Measurements from ENCODE around the gene ZNF714.

ZNF714 gene

DNA sequence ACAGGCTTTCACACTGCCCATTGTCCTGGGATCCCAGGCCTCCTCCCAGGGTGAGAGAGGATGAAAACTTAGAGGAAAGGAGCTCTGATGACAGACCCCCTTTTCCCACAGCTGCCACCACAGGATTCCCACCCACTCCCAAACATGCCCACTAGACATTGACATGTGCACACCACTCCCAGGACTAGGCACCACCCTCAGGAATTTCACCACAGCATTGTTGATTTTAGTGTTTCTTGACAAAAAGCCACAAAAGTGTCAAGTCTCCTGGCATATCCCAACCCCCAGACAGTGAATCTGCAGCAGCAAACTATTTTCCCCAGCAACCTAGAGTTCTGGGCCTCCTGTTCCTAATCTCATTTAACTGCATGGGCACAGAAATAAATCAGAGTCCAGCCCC lies 10.1 kb downstream of the ZNF714 start:
- no peaks in the 10 kb centered on the region for H3K27me3 ChIP-seq (ENCODE audit: low read depth, low read length)
- H3K4me1 ChIP-seq (ENCODE audit: low read length) = no peaks in the 10 kb centered on the region
- no peak overlapping the region for H3K4me3 ChIP-seq (ENCODE audit: low read length)
- no peak overlapping the region for H2AFZ ChIP-seq (ENCODE audit: low read depth, low read length)
- H3K9ac ChIP-seq (ENCODE audit: low read length) = no peak overlapping the region
- no peak overlapping the region for H3K27ac ChIP-seq (ENCODE audit: low read length)
- no peaks in the 10 kb centered on the region for H4K20me1 ChIP-seq (ENCODE audit: insufficient read depth, low read length)
- H3K79me2 ChIP-seq (ENCODE audit: low read length) = no peaks in the 10 kb centered on the region
- H3K9me3 ChIP-seq (ENCODE audit: insufficient read depth, low read length) = no peaks in the 10 kb centered on the region
- peaks cover 6% of the 10 kb centered on the region for H3K36me3 ChIP-seq (replicated peaks; ENCODE audit: low read depth, low read length)
- TF ChIP-seq, protein P1, sequence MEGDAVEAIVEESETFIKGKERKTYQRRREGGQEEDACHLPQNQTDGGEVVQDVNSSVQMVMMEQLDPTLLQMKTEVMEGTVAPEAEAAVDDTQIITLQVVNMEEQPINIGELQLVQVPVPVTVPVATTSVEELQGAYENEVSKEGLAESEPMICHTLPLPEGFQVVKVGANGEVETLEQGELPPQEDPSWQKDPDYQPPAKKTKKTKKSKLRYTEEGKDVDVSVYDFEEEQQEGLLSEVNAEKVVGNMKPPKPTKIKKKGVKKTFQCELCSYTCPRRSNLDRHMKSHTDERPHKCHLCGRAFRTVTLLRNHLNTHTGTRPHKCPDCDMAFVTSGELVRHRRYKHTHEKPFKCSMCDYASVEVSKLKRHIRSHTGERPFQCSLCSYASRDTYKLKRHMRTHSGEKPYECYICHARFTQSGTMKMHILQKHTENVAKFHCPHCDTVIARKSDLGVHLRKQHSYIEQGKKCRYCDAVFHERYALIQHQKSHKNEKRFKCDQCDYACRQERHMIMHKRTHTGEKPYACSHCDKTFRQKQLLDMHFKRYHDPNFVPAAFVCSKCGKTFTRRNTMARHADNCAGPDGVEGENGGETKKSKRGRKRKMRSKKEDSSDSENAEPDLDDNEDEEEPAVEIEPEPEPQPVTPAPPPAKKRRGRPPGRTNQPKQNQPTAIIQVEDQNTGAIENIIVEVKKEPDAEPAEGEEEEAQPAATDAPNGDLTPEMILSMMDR (IDR thresholded peaks at IDR 0.05; ENCODE audit: low read depth, low read length) = no peak
- no peak for TF ChIP-seq EZH2phosphoT487 (IDR thresholded peaks at IDR 0.05; ENCODE audit: low read depth)
- H3K4me2 ChIP-seq (ENCODE audit: low read length) = no peak overlapping the region

DNA sequence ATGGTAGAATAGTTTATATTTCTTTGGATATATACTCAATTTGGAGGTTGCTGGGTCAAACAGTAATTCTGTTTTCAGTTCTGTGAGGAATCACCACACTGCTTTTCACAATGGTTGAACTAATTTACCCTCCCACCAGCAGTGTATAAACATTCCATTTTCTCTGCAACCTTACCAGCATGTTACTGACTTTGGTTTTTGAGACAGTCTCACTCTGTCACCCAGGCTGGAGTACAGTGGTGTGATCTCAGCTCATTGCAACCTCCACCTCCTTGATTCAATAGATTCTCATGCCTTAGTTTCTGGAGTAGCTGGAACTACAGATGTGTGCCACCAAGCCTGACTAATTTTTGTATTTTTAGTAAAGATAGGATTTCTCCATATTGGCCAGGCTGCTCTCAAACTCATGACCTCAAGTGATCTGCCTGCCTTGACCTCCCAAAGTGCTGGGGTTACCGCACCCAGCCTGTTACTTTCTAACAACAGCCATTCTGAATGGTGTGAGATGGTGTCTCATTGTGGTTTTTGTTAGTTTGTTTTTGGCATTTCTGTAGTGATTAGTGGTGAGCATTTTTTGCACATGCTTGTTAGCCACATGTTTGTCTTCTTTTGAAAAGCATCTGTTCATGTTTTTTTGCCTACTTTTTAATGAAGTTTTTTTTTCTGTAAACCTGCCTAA lies 12.5 kb downstream of the ZNF714 start:
- H3K4me2 ChIP-seq (ENCODE audit: low read length) = no peak overlapping the region
- no peaks in the 10 kb centered on the region for H4K20me1 ChIP-seq (ENCODE audit: insufficient read depth, low read length)
- no peaks in the 10 kb centered on the region for H3K9me3 ChIP-seq (ENCODE audit: insufficient read depth, low read length)
- no peaks in the 10 kb centered on the region for H3K4me1 ChIP-seq (ENCODE audit: low read length)
- H3K27ac ChIP-seq (ENCODE audit: low read length) = no peak overlapping the region
- peaks cover 12% of the 10 kb centered on the region for H3K36me3 ChIP-seq (replicated peaks; ENCODE audit: low read depth, low read length)
- no peak overlapping the region for H3K9ac ChIP-seq (ENCODE audit: low read length)
- no peaks in the 10 kb centered on the region for H3K79me2 ChIP-seq (ENCODE audit: low read length)
- no peaks in the 10 kb centered on the region for H3K27me3 ChIP-seq (ENCODE audit: low read depth, low read length)
- H3K4me3 ChIP-seq (ENCODE audit: low read length) = no peak overlapping the region
- no peak overlapping the region for H2AFZ ChIP-seq (ENCODE audit: low read depth, low read length)
- no peak for TF ChIP-seq EZH2phosphoT487 (IDR thresholded peaks at IDR 0.05; ENCODE audit: low read depth)
- TF ChIP-seq, protein P1 (IDR thresholded peaks at IDR 0.05; ENCODE audit: low read depth, low read length) = no peak

DNA sequence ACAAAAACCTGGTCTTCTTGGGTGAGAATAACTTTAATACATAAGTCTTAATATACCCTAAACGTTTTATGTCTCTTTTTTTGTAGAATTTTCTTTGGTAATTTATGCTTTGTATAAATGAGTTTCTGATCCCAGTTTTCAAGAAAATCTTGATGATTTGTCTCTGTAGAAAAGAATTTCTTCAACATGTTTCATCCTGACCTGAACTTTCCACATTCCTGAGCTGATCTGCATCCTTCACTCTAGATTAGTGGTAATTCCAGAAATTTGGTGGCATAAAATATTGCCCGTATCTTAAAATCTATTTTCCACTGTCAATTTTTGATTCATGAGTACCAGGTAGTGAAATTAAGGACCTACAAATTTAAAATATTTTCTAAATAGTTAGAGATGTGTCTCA lies 16.3 kb downstream of the ZNF714 start:
- H3K4me2 ChIP-seq (ENCODE audit: low read length) = no peak overlapping the region
- H3K4me1 ChIP-seq (ENCODE audit: low read length) = no peaks in the 10 kb centered on the region
- TF ChIP-seq, protein P1 (IDR thresholded peaks at IDR 0.05; ENCODE audit: low read depth, low read length) = no peak
- TF ChIP-seq EZH2phosphoT487 (IDR thresholded peaks at IDR 0.05; ENCODE audit: low read depth) = no peak
- no peak overlapping the region for H3K27ac ChIP-seq (ENCODE audit: low read length)
- H3K36me3 ChIP-seq (replicated peaks; ENCODE audit: low read depth, low read length) = peaks cover 8% of the 10 kb centered on the region
- H4K20me1 ChIP-seq (ENCODE audit: insufficient read depth, low read length) = no peaks in the 10 kb centered on the region
- H3K9me3 ChIP-seq (ENCODE audit: insufficient read depth, low read length) = no peaks in the 10 kb centered on the region
- no peak overlapping the region for H2AFZ ChIP-seq (ENCODE audit: low read depth, low read length)
- H3K4me3 ChIP-seq (ENCODE audit: low read length) = no peak overlapping the region
- no peak overlapping the region for H3K9ac ChIP-seq (ENCODE audit: low read length)
- no peaks in the 10 kb centered on the region for H3K27me3 ChIP-seq (ENCODE audit: low read depth, low read length)
- H3K79me2 ChIP-seq (ENCODE audit: low read length) = no peaks in the 10 kb centered on the region

DNA sequence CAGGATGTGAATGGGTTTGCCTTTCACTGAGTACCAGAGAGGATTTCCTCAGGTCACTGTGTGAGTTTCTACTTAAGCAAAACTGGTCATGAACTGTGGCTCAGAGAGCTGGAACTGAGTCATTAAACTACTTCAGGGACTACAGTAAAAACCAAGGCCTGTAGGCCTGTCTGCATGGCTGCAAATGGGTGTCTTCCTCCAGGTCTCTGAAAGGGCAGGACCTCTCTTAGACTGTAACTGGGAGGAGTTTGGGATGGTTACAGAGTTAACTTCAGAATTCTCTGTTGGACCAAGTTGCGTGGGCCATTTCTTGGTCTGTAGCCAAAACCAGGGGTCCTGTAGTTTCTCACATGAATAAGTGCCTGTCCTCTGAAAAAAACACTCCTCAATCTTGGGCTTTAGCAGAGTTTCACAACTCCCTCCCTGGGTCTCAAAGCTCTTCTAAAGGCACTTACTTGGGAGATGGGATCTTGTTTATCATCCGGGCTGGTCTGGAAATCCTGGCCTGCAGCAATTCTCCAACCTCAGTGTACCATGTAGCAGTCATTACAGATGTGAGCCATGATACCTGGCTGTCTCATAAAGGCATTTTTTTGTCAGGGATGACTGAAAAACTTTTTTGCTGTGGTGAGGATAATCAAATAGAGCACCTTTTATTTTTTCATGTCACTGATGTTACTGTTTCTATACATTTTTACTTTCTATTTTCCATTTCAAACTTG lies 19.7 kb downstream of the ZNF714 start:
- H4K20me1 ChIP-seq (ENCODE audit: insufficient read depth, low read length) = no peaks in the 10 kb centered on the region
- TF ChIP-seq, protein P1 (IDR thresholded peaks at IDR 0.05; ENCODE audit: low read depth, low read length) = no peak
- no peak for TF ChIP-seq EZH2phosphoT487 (IDR thresholded peaks at IDR 0.05; ENCODE audit: low read depth)
- peaks cover 12% of the 10 kb centered on the region for H3K36me3 ChIP-seq (replicated peaks; ENCODE audit: low read depth, low read length)
- H3K4me1 ChIP-seq (ENCODE audit: low read length) = no peaks in the 10 kb centered on the region
- H3K4me3 ChIP-seq (ENCODE audit: low read length) = no peak overlapping the region
- H3K79me2 ChIP-seq (ENCODE audit: low read length) = no peaks in the 10 kb centered on the region
- H3K9me3 ChIP-seq (ENCODE audit: insufficient read depth, low read length) = no peaks in the 10 kb centered on the region
- H3K4me2 ChIP-seq (ENCODE audit: low read length) = no peak overlapping the region
- no peak overlapping the region for H3K27ac ChIP-seq (ENCODE audit: low read length)
- no peak overlapping the region for H2AFZ ChIP-seq (ENCODE audit: low read depth, low read length)
- H3K27me3 ChIP-seq (ENCODE audit: low read depth, low read length) = no peaks in the 10 kb centered on the region
- H3K9ac ChIP-seq (ENCODE audit: low read length) = no peak overlapping the region
